SK-N-SH treated with all-trans-retinoic acid at 6 μM for 48 hours (cell line): ENCODE results near the gene ACOXL.

Experiments used
- ATAC-seq: fragments of 200-7000 bp; cut with Tn5 transposase; 3 replicates; pipeline ENCODE4 v1.9.1; 2020; ENCODE audit warnings: mild to moderate bottlenecking, moderate library complexity
- ARNTL ChIP-seq: fragments of 450-650 bp; formaldehyde crosslinking; IDR thresholded peaks from 2 replicates; pipeline ENCODE4 v1.5.0; 2020; ENCODE audit warnings: low read depth, mild to moderate bottlenecking, moderate library complexity, borderline replicate concordance
- BACH2 ChIP-seq: fragments of 250-450 bp; sonication (Bioruptor Pico); IDR thresholded peaks from 2 replicates; pipeline ENCODE4 v1.9.0; 2021; ENCODE audit warnings: mild to moderate bottlenecking, borderline replicate concordance
- CSDC2 ChIP-seq: fragments of 250-450 bp; sonication (Bioruptor Pico); IDR thresholded peaks from 2 replicates; pipeline ENCODE4 v1.5.0; 2020; ENCODE audit warnings: mild to moderate bottlenecking, moderate library complexity
- ESRRG ChIP-seq: fragments of 250-450 bp; sonication (Bioruptor Pico); IDR thresholded peaks from 2 replicates; pipeline ENCODE4 v1.6.1; 2021; ENCODE audit warnings: mild to moderate bottlenecking
- GLIS3 ChIP-seq: fragments of 250-450 bp; sonication (Bioruptor Pico); IDR thresholded peaks from 2 replicates; pipeline ENCODE4 v1.5.0; 2020; ENCODE audit warnings: mild to moderate bottlenecking, moderate library complexity
- ISL1 ChIP-seq: fragments of 250-450 bp; sonication (Bioruptor Pico); IDR thresholded peaks from 2 replicates; pipeline ENCODE4 v2.1.2; 2022; ENCODE audit warnings: mild to moderate bottlenecking, moderate library complexity
- OSR1 ChIP-seq: fragments of 250-450 bp; sonication (Bioruptor Pico); IDR thresholded peaks from 2 replicates; pipeline ENCODE4 v1.8.0; 2022; ENCODE audit warnings: moderate library complexity, mild to moderate bottlenecking, inconsistent platforms
- SNAI2 ChIP-seq: fragments of 250-450 bp; sonication (Bioruptor Pico); IDR thresholded peaks from 2 replicates; pipeline ENCODE4 v1.5.0; 2020; ENCODE audit warnings: mild to moderate bottlenecking, moderate library complexity
- TCF4 ChIP-seq: fragments of 250-450 bp; sonication (Bioruptor Pico); IDR thresholded peaks from 2 replicates; pipeline ENCODE4 v1.8.0; 2021; ENCODE audit warnings: mild to moderate bottlenecking, moderate library complexity, borderline replicate concordance
- ZC3H10 ChIP-seq: fragments of 250-450 bp; sonication (Bioruptor Pico); IDR thresholded peaks from 2 replicates; pipeline ENCODE4 v1.5.1; 2021; ENCODE audit warnings: mild to moderate bottlenecking, moderate library complexity
- ZFP3 ChIP-seq: fragments of 250-450 bp; sonication (Bioruptor Pico); IDR thresholded peaks from 2 replicates; pipeline ENCODE4 v1.5.0; 2020; ENCODE audit warnings: mild to moderate bottlenecking, moderate library complexity
- ZFP30 ChIP-seq: fragments of 450-650 bp; formaldehyde crosslinking; IDR thresholded peaks from 2 replicates; pipeline ENCODE4 v1.5.0; 2022; ENCODE audit warnings: mild to moderate bottlenecking, moderate library complexity
- ZNF70 ChIP-seq: fragments of 450-650 bp; formaldehyde crosslinking; IDR thresholded peaks from 2 replicates; pipeline ENCODE4 v1.5.0; 2020; ENCODE audit warnings: mild to moderate bottlenecking, moderate library complexity
- ZNF8 ChIP-seq: fragments of 450-650 bp; formaldehyde crosslinking; IDR thresholded peaks from 2 replicates; pipeline ENCODE4 v1.5.0; 2020; ENCODE audit warnings: mild to moderate bottlenecking, moderate library complexity
- TF ChIP-seq, protein P1 (sequence below): fragments of 250-450 bp; sonication (Bioruptor Pico); IDR thresholded peaks from 2 replicates; pipeline ENCODE4 v1.8.0; 2020; ENCODE audit warnings: mild to moderate bottlenecking, moderate library complexity, borderline replicate concordance
- TF ChIP-seq, protein P2 (sequence below): fragments of 250-450 bp; sonication (Bioruptor Pico); IDR thresholded peaks from 2 replicates; pipeline ENCODE4 v1.5.1; 2020; ENCODE audit warnings: low read depth, mild to moderate bottlenecking, moderate library complexity
- TF ChIP-seq, protein P3 (sequence below): fragments of 250-450 bp; sonication (Bioruptor Pico); IDR thresholded peaks from 2 replicates; pipeline ENCODE4 v1.8.0; 2021; ENCODE audit warnings: low read depth, mild to moderate bottlenecking, moderate library complexity, borderline replicate concordance
- TF ChIP-seq, protein P4 (sequence below): fragments of 250-450 bp; sonication (Bioruptor Pico); IDR thresholded peaks from 2 replicates; pipeline ENCODE4 v1.5.1; 2021; ENCODE audit warnings: mild to moderate bottlenecking, moderate library complexity
- TF ChIP-seq, protein P5 (sequence below): fragments of 250-450 bp; sonication (Bioruptor Pico); IDR thresholded peaks from 2 replicates; pipeline ENCODE4 v1.5.0; 2020; ENCODE audit warnings: mild to moderate bottlenecking, moderate library complexity

The ACOXL gene

DNA sequence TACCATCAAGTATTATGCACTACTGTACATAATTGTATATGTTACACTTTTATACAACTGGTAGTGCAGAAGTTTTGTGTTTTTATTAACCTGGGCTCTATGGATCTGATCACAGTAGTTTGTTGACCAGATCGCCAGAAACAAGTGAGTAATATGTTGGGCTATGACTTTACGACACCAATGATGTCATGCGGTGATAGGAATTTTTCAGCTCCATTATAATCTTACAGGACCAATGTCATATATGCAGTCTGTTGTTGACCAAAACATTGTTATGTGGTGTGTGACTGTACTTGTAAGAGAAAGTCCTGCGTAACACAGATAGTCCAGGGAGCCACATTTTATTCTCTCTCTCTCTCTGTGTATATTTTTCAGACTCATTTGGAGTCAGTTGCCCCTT lies 4.5 kb upstream of the ACOXL start (continued):
- TF ChIP-seq, protein P1, sequence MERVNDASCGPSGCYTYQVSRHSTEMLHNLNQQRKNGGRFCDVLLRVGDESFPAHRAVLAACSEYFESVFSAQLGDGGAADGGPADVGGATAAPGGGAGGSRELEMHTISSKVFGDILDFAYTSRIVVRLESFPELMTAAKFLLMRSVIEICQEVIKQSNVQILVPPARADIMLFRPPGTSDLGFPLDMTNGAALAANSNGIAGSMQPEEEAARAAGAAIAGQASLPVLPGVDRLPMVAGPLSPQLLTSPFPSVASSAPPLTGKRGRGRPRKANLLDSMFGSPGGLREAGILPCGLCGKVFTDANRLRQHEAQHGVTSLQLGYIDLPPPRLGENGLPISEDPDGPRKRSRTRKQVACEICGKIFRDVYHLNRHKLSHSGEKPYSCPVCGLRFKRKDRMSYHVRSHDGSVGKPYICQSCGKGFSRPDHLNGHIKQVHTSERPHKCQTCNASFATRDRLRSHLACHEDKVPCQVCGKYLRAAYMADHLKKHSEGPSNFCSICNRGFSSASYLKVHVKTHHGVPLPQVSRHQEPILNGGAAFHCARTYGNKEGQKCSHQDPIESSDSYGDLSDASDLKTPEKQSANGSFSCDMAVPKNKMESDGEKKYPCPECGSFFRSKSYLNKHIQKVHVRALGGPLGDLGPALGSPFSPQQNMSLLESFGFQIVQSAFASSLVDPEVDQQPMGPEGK (CRISPR knock-in tag): no peak
- TF ChIP-seq, protein P2, sequence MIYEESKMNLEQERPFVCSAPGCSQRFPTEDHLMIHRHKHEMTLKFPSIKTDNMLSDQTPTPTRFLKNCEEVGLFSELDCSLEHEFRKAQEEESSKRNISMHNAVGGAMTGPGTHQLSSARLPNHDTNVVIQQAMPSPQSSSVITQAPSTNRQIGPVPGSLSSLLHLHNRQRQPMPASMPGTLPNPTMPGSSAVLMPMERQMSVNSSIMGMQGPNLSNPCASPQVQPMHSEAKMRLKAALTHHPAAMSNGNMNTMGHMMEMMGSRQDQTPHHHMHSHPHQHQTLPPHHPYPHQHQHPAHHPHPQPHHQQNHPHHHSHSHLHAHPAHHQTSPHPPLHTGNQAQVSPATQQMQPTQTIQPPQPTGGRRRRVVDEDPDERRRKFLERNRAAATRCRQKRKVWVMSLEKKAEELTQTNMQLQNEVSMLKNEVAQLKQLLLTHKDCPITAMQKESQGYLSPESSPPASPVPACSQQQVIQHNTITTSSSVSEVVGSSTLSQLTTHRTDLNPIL: no peak

DNA sequence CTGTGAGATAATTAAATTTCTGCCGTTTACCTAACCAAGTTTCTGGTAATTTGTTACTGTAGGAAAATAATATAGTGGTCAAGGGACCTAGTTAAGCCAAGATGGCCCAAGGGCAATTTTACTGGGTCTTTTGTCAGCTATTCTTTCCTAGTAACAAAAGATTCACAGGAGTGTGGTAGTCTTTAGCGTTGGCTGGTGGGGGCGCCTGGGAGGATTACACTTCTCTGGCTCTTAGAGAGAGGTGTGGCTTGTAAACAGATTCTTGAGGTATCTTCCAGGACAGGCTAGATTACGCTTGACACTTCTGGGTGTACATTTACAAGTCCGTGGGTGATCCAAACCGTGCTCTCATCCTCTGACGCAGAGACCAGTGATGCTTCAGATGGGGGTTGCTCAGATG lies 3.3 kb upstream of the ACOXL start:
- no peak for ATAC-seq

DNA sequence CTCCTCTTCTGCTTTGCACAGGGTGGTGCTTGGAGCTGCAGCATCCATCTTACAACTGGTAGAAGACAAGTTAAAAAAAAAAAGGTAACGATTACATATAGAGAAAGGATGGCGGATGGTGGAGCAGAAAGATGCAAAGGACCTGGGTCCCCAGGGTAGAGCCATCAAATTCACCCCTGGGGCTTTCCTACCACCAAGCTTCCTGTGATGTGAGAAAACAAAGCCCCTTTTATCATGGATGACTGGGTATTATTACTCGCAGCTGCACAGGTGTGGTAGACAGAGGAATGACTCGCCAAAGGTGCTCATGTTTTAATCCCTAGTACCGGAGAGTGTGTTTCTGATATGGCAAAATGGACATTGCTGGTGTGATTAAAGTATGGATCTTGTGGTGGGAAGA lies 1.3 kb upstream of the ACOXL start:
- TF ChIP-seq BACH2 (CRISPR knock-in tag): no peak
- no peak for TF ChIP-seq ZNF8 (CRISPR knock-in tag)
- TF ChIP-seq SNAI2 (CRISPR knock-in tag): no peak
- TF ChIP-seq ARNTL (CRISPR knock-in tag): no peak
- TF ChIP-seq, protein P1 (CRISPR knock-in tag): no peak
- TF ChIP-seq, protein P3, sequence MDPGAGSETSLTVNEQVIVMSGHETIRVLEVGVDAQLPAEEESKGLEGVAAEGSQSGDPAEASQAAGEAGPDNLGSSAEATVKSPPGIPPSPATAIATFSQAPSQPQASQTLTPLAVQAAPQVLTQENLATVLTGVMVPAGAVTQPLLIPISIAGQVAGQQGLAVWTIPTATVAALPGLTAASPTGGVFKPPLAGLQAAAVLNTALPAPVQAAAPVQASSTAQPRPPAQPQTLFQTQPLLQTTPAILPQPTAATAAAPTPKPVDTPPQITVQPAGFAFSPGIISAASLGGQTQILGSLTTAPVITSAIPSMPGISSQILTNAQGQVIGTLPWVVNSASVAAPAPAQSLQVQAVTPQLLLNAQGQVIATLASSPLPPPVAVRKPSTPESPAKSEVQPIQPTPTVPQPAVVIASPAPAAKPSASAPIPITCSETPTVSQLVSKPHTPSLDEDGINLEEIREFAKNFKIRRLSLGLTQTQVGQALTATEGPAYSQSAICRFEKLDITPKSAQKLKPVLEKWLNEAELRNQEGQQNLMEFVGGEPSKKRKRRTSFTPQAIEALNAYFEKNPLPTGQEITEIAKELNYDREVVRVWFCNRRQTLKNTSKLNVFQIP (CRISPR knock-in tag): no peak
- no peak for TF ChIP-seq CSDC2
- TF ChIP-seq, protein P4, sequence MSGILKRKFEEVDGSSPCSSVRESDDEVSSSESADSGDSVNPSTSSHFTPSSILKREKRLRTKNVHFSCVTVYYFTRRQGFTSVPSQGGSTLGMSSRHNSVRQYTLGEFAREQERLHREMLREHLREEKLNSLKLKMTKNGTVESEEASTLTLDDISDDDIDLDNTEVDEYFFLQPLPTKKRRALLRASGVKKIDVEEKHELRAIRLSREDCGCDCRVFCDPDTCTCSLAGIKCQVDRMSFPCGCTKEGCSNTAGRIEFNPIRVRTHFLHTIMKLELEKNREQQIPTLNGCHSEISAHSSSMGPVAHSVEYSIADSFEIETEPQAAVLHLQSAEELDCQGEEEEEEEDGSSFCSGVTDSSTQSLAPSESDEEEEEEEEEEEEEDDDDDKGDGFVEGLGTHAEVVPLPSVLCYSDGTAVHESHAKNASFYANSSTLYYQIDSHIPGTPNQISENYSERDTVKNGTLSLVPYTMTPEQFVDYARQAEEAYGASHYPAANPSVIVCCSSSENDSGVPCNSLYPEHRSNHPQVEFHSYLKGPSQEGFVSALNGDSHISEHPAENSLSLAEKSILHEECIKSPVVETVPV (CRISPR knock-in tag): no peak
- TF ChIP-seq ZC3H10 (CRISPR knock-in tag): no peak
- TF ChIP-seq ZFP30 (CRISPR knock-in tag): no peak
- no peak for TF ChIP-seq TCF4
- TF ChIP-seq GLIS3 (CRISPR knock-in tag): no peak
- TF ChIP-seq OSR1: no peak
- TF ChIP-seq ESRRG: no peak
- TF ChIP-seq, protein P5, sequence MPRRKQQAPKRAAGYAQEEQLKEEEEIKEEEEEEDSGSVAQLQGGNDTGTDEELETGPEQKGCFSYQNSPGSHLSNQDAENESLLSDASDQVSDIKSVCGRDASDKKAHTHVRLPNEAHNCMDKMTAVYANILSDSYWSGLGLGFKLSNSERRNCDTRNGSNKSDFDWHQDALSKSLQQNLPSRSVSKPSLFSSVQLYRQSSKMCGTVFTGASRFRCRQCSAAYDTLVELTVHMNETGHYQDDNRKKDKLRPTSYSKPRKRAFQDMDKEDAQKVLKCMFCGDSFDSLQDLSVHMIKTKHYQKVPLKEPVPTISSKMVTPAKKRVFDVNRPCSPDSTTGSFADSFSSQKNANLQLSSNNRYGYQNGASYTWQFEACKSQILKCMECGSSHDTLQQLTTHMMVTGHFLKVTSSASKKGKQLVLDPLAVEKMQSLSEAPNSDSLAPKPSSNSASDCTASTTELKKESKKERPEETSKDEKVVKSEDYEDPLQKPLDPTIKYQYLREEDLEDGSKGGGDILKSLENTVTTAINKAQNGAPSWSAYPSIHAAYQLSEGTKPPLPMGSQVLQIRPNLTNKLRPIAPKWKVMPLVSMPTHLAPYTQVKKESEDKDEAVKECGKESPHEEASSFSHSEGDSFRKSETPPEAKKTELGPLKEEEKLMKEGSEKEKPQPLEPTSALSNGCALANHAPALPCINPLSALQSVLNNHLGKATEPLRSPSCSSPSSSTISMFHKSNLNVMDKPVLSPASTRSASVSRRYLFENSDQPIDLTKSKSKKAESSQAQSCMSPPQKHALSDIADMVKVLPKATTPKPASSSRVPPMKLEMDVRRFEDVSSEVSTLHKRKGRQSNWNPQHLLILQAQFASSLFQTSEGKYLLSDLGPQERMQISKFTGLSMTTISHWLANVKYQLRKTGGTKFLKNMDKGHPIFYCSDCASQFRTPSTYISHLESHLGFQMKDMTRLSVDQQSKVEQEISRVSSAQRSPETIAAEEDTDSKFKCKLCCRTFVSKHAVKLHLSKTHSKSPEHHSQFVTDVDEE (CRISPR knock-in tag): no peak
- TF ChIP-seq ZNF70 (CRISPR knock-in tag): no peak
- TF ChIP-seq ZFP3 (CRISPR knock-in tag): no peak
- TF ChIP-seq, protein P2: no peak
- TF ChIP-seq, all 23 proteins: peak for 0
- ATAC-seq: no peak

More for the DNA sequence above, 3.3 kb upstream of the ACOXL start:
- TF ChIP-seq, protein P3 (CRISPR knock-in tag): no peak
- no peak for TF ChIP-seq ZC3H10 (CRISPR knock-in tag)
- TF ChIP-seq, protein P2: no peak
- no peak for TF ChIP-seq CSDC2
- TF ChIP-seq GLIS3 (CRISPR knock-in tag): no peak
- TF ChIP-seq ZNF70 (CRISPR knock-in tag): no peak
- no peak for TF ChIP-seq BACH2 (CRISPR knock-in tag)
- no peak for TF ChIP-seq ISL1 (CRISPR knock-in tag)
